Measurements from ENCODE around the gene STING1.
A peak's percentile ranks its signal among the peaks of the same experiment; 100 is the strongest.
"Not testable (repeated sequence)": the region's sequence is repeated elsewhere in the genome, so short reads cannot be mapped to it uniquely, and the experiment has no call there.

The STING1 gene

DNA sequence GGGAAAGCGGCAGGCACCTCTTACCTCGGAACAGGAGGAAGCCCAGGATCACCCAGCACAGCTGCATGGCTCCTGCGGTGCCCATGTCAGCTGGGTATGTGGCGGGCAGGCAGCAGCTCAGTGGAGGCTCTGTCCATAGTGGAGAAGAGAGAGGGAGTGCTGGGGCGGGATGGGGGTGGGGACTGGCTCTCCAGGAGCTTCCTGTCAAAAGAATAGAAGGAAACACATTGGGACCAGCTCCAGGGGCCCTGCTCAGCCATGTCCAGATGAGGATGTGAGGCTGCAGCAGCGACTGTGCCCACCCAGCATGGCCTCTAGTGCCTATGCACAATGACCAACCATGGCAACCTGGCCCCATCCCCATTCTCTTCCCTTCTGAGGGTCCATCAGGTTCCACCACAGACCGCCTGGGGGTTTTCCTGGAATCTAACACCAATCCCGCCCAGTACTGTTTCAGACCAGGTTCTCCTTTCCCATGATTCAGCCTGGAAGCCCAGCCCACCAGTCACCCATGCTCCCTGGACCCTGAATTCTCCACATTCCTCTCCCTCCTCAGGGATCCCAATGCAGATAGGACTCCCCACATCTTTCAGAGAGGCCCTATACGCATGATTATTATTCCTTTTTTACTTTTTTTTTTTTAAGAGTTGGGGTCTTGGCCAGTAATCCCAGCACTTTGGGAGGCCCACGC lies 19.8 kb downstream of the STING1 start, which contains the start of gene ECSCR:
Gene ECSCR, minus strand, starts transcription at position 158 of the 691 bp plus-strand sequence. Its CDS starts 73 bp downstream, at position 85.
- no peak for DNase-seq (ENCODE audit: low read depth)

DNA sequence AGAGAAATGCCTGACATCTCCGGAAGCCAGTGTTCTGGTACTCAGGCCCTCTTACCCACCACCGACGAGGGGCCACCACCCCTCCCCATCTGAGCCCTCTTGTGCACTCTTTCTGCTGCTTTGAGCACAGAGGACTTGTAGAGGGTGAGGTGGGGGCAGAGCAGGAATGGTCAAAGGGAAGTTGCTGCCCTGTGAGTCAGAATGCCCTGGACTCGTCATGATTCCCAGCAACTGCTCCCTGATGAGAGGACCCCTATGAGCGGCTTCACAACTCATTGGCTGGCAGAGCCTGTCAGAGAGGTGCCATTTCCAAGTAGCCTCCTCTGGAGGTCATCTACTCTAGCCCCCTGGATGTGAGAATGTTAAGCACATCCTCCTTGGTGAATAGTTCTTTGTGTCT lies 20.9 kb downstream of the STING1 start:
- DNase-seq (ENCODE audit: low read depth), result no peak

DNA sequence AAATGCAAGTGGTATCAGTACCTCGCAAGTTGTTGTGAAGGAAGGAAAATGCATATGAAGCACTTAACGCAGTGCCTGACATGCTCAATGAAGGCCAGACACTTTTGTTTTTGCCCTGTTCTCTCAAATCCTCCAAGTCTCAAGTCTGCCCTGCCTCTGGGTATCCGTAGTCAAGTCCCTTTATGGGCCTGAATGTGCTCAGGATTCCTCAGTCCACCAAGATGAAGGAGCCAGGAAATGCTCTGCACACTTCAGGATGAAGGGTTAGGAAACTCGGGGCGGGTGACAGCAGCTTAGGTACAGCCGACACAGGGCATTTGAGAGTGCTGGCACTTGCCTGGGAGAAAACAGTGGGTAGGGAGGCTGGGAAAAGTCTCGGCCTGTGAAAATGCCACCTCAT lies 21.4 kb downstream of the STING1 start:
- no peak for DNase-seq (ENCODE audit: low read depth)

DNA sequence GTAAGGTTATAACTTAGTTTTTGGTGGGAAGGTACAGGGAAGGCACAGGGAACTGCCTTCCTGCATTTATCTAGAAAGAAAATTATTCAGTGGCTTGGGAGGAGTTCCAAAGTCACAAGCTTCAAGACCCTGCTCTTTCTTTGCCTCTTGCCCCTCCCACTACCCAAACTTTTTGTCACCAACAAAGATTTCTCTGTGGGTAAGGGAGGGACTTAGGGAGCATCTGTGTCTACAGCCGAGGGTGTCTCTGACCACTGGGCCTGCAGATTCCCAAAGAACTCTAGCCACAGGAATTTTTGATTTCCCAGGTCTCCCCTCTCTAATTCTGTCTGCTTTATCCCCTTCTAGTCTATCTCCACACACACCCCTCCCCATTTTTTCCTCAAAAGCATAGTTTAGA lies 22.1 kb downstream of the STING1 start:
- no peak for DNase-seq (ENCODE audit: low read depth)

DNA sequence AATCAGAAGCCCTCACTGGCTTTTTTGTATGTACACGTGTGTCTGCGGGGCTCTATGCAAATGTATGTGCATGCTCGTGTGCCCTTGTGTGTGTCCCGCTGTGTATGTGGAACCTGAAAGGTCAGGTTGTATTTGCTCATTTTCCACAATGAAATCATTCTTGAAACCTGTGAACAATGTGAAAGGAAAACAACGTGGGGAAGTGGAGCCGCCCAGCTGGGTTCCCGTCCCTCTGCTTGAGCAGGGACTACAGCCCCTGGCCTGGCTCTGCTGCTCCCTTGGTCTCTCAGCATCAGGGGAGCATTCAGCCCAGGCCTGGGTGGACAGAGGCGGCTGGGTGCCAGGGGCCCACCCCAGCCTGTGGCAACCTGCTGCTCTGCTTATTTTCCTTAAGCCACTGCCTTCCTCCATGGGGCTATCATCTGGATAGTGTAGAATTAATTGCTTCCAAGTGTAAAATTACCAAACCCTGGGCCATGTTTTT lies 23.1 kb downstream of the STING1 start:
- DNase-seq (ENCODE audit: low read depth), result no peak

DNA sequence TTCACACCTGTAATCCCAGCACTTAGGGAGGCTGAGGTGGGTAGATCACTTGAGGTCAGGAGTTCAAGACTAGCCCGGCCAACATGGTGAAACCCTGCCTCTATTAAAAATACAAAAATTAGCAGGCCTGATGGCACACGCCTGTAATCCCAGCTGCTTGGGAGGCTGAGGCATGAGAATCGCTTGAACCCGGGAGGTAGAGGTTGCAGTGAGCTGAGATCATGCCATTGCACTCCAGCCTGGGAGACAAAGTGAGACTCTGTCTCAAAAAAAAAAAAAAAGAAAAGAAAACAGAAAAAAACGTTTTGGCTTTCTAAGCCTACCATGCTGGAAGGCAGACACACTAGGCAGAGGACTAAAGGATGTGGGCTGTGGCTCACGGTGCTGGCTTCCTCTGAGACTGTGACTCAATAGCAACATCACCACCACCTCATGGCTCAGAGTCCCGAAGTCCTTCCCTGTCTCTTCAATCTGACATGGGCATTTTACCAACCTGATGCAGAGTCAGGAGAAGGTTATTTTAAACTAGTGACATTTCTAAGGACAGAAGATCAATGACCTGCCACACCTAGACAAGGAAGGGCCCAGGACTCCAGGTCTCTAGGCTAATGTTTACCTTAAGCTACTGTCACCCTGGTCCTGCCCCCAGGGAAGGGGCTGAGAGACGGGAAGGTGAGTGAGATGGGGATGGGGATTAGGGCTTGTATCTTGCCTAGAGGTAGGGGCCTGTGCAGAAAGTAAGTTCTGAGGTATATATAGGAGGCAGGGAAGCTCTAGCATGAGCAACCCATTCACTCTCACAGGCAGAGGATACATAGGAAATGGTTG lies 23.8 kb downstream of the STING1 start:
- peak; percentile 54 for DNase-seq (ENCODE audit: low read depth)

DNA sequence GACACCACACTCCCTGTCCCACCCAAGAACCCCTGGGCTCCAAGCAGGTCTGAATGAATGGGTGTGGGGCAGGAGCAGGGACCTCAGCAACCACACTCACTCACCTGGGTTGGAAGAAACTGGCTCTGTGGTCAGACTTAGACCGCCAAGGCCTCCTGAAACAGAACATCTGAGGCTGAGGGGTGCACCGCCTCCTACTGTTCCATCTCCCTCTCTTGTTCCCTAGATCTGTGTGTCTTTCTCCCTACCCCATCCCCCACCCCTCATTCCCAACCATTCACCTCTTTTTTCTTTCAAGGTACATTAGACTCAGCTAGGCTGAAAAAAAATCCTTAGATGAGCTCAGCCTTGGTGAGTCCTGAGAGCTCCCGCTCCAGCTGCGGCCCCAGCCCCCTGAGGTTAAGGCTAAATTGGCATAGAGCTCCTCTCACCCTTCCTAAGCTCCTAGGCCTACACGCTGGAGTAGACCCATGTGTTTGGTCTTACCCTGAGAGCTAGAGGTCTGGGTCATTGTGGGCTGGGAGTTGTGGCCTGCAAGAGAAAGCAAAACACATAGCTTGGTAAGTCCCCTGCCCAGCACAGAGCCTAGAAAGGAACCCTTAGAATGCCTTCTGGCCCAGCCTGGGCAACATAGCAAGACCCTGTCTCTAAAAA lies 24.8 kb downstream of the STING1 start:
- no peak for DNase-seq (ENCODE audit: low read depth)

DNA sequence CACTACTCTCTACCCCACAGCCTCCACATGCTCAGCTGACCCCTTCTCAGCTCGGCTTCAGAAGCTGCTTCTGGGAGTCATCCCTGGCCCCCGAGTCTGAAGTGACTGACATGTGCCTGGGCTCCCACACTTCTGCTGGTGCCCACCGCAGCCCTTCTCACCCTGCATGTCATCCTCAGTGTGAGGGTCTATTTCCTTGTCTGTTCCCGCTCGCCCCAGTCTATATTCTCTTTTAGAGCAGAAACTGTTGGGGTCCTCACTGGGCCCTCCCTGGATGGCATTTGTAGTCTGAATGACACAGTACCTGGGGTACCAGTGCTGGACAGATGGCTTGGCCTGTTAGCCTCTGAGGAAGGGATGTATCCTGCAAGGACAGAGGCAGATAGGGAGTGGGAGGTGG lies 25.3 kb downstream of the STING1 start:
- no peak for DNase-seq (ENCODE audit: low read depth)

DNA sequence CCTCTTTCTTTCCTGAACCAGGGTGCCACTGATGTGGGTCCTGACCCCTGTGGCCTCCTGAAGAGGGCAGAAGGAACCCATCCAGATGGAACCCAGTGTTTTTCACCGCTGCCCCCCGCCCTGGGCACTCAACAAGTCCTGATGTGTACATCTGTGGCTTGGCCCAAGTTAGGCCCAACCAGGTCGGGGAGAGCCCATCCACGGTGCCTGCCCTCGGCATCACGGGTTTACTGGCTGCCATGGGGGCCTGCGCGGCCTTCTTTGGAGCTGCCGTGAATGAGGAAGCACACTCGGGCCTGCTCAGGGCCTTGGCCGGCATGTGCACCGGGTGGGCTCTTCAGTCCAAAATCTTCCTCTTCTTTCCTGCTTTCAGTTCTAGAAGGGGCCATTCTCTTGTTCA lies 25.8 kb downstream of the STING1 start:
- no peak for DNase-seq (ENCODE audit: low read depth)

DNA sequence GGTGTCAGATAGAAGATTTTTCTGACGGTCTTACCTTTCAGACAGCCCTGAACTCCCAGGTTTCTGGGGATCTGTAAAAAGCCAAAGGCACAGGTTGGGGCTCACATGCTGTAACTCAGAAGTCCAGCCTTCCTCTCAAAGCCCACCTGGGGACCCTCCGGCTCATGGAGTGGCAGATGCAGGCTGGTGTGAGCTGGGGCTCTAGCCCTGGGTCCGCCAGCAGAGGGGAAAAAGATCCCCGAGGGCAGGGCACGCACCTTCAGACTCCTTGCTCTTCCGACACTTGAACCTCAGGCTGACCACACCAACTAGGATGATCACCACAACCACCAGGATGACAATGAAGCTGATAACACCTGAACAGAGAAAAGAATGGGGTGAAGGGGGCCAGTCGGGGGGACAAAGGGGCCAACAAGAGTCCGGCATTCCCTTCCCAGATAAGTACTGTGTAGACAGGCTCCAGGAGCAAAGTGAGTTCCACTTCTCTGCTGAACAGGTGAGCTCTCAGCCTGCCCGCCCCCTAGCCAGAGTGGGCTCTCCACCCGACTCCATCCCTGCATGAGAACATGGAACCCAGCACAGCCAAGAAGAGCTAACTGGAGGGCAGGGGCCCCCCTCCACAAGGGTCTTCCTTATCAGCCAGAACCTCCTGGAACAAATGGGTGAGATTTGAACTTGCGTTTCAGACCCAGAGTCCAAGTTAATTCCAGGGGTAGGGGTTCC lies 27.8 kb downstream of the STING1 start:
- DNase-seq (ENCODE audit: low read depth), result no peak

DNA sequence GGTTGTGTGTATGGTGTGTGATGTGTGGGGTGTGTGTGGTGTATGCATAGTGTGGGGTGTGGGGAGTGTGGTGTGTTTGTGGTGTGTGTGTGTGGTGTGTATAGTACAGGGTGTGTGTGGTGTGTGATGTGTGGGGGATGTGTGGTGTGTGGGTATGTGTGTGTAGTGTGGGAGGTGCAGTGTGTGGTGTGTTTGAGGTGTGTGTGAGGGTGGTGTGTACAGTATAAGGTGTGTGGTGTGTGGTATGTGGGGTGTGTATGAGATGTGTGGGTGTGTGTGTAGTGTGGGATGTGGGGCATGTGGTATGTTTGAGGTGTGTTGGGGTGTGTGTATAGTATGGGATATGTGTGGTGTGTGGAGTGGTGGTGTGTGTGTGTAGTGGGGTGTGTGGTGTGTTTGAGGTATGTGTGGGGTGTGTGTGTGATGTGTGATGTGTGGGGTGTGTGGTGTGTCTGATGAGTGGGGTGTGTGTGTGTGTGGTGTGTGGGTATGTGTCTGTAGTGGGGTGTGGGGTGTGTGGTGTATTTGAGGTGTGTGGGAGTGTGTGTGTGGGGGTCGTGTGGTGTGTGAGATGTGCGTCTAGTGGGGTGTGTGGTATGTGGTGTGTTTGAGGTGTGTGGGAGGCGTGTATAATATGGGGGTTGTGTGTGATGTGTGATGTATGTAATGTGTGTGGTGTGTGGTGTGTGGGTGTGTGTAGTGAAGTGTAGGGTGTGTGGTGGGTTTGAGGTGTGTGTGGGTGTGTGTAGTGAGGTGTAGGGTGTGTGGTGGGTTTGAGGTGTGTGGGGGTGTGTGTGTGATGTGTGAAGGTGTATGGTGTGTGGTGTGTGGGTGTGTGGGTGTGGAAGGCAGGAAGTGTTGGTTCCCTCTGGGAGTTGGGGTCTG lies 28.6 kb downstream of the STING1 start:
- no peak for DNase-seq (ENCODE audit: low read depth)

DNA sequence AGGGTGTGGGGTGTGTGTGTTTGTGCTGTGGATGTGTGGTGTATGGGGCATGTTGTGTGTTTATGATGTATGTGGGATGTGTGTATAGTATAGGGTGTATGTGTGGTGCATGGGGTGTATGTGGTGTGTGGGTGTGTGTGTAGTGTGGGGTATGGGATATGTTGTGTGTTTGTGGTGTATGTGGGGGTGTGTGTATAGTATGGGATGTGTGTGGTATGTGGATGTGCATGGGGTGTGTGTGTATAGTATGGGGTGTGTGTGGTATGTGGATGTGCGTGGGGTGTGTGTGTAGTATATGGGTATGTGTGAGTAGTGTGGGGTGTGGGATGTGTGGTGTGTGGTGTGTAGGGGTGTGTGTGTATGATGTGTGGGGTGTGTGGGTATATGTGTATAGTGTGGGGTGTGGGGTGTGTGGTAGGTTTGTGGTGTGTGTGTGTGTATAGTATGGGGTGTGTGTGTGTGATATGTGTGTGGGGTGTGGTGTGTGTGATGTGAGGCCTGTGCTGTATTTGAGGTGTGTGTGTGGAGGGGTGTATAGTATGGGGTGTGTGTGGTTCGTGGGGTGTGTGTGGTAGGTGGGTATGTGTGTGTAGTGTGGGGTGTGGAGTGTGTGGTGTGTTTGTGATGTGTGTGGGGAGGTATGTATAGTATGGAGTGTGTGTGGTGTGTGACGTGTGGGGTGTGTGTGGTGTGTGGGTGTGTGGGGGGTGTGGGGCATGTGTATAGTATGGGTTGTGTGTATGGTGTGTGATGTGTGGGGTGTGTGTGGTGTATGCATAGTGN lies 30.5 kb downstream of the STING1 start:
- no peak for DNase-seq (ENCODE audit: low read depth)

DNA sequence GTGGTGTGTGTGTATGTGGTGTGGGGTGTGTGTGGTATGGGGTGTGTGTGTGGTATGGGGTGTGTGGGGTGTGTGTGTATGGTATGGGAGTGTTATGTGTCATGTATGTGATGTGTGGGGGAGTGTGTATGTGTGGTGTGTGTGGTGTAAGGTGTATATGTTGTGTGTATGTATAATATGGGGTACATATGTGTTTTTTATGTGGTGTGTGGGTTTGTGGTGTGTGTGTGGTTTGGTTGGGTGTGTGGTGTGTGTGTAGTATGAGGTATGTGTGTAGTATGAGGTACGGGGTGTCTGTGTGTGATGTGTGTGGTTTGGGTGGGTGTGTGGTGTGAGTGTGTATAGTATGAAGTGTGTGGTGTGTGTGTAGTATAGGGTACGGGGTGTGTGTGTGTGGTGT lies 31.4 kb downstream of the STING1 start:
- DNase-seq (ENCODE audit: low read depth), result no peak

DNA sequence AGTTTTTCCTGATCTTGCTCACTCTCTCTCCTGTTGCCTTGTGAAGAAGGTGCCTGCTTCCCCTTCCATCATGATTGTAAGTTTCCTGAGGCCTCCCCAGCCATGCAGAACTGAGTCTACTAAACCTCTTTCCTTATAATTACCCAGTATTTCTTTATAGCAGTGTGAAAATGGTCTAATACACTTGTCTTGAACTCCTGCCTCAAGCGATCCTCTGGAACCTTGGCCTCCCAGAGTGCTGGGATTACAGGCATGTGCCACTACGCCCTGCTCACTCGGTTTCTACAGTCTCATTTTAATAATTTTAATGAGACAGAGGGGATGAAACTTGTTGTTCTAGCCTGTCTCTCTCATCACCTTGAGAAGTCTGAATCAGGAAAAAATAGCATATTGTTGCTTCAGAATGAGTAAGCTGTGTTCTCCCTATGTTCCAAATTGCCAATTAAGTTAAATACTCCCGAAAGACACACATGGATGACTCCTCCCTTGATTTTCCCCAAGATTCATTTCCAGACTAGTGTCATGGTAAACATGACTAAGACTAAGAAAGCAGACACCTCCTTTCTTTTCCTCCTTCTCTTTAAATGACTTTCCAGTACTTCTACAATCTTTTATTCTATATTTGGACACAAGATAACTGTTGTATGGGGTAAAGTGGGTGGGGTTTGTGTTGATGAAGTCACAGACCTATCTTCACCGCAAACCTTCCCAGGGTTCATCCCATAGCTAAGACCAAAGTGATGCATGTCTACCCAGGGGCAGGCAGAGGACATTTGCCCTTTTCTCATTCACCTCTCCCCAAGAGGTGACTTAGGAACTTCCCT lies 35.4 kb downstream of the STING1 start:
- no peak for DNase-seq (ENCODE audit: low read depth)

DNA sequence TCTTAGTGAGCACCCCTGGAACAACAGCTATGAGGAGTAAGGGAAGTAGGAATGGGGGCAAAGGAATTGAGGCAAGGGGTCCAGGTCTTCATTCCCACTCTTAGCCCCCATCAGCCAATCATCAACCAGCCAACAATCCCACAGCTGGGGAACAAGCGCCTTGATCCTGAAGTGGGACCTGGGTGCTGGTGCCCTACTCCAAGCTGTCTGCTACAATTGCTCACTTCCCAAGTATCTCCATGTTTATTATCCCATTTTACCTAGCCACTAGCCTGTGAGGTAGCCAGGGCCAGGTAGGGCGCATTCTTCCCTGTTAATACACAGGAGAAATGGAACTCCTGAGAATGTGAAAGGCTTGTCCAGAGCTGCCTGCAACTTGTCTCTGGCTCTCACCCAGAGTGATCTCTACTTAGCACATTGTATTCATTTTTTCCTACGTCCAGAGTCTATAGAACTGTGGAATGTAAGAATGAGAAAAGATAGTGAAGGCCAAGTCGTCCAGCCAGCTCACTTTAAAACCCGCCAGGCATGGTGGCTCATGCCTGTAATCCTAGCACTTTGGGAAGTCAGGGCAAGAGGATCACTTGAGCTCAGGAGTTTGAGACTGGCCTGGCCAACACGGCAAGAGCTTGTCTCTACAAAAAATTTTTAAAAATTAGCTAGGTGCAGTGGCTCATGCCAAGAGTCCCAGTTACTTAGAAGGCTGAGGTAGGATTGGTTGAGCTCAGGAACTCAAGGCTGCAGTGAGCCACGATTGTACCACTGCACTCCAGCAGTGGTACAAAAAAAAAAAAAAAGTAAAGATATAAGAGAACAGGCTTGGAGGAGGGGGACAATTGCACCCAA lies 37.0 kb downstream of the STING1 start:
- no peak for DNase-seq (ENCODE audit: low read depth)

DNA sequence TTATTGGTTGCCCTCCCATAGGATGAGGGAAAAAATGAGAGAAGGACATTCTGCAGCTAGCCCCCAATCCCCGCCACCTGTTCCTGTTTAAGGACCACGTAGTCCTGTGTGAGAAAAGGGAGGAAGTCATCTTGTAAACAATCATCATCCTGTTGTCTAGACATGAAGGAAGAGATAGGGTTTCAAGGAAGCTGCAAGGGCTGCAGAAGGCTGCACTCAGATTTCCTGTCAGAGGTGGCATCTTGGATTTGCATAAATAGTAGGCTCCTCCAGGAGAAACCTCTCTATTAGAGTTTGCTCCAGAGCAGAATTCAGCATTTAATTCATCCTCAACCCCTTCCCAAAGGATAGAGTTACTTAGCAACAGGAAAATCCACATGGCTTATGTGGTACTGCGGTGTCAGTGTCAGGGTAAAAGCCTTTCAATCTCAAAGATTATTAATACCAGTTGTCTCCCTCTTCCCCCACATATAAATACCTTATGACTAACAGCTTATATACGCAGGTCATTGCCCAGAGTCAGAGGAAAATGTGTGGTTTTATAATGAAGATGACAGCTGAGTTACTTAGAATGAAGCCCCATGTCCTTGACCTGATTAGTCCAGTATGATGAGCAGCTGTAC lies 38.6 kb downstream of the STING1 start:
- no peak for DNase-seq (ENCODE audit: low read depth)

DNA sequence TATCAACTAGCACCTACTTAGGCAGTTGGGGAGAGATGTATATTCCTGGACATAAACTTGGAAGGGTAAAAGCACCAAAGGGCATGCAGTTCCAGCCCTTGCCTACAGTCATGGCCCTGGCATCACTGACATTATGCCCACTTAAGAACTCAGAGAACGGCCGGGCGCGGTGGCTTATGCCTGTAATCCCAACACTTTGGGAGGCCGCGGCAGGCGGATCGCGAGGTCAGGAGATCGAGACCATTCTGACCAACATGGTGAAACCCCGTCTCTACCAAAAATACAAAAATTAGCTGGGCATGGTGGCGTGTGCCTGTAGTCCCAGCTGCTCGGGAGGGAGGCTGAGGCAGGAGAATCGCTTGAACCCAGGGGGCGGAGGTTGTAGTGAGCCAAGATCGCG lies 42.1 kb downstream of the STING1 start:
- DNase-seq (ENCODE audit: low read depth), result not testable (repeated sequence)

Data from stimulated activated CD8-positive, alpha-beta memory T cell treated with anti-CD3 and anti-CD28 coated beads, Interleukin-15, amount 100 ng/mL, for 1 hour (primary cell).